MV-4-11 (cell line): ENCODE data around the gene OSGEP.

ENCODE experiments used
- DNase-seq: peaks from one replicate; lab custom pipeline; 2025; lab: John Stamatoyannopoulos, UW

Gene OSGEP

DNA sequence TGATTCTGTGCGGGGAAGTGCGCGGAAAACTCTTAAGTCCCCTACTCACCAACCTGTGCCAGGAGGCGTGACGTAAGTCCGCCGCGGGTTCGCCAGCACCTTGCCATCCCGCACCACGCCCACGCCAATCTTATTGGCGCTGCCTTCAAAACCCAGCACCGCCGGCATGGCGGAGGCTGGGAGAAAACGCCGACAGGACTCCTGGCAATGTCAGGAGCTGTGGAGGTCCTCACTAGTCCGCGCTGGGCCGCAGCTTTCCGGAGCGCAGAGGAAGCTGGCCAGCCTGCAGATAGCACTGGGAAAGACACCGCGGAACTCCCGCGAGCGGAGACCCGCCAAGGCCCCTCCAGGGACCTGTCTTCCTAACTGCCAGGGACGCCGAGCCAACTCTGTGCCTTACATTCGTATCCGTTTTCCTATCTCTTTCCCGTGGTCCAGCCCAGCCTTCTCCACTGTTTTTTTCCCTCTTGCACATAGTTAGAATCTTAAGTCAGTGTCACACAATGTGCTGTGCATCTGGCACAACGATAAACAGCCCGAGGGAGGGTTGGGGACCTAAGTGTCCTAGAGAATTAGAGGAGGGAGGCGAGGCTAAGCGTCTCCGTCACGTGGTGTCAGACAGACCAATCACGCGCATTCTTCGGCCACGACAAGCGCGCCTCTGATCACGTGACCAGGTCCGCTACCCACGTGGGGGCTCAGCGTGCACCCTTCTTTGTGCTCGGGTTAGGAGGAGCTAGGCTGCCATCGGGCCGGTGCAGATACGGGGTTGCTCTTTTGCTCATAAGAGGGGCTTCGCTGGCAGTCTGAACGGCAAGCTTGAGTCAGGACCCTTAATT, at the start of gene OSGEP, which contains the start of gene APEX1:
Gene OSGEP, minus strand, starts transcription at position 297 of the 839 bp plus-strand sequence. Its CDS starts 129 bp downstream, at position 168.
Gene APEX1, plus strand, starts transcription at position 711 of the 839 bp plus-strand sequence. CDS start 420 bp downstream, outside the sequence.
- peak; percentile 99 for DNase-seq

DNA sequence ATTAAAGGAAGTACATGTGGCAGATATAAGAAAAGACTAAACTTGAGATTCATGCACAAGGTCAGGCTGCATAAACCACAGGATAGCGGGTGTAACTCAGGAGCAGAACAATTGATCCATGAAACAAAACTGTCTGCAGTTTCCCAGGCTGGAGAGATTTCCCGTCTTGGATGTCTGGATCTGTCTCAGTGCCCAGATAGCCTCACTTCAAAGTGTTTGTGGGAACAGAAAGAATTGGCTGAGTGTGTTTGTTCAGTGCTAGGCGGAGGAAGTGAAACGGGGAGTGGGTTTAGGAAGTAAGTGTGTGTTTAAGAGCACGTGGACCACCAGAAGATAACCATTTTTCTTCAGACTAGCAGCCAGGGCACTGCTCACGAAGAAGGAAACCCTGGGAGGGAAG, 49.3 kb upstream of the OSGEP start:
- peak; percentile 86 for DNase-seq

DNA sequence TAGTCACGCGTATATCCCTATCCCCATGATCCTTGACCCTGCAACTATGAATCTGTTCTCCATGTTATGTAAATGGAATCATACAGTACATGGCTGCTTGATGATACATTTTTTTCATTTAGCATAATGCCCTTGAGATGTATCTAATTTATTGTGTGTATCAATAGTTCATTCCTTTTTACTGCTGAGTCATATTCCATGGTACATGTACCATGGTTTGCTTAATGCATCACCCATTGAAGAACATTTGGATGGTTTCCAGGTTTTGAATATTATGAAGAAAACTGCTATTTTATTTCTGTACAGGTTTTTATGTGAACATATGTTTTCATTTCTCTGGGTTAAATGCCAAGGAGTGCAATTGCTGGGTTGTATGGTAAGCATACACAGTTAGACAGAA, 46.7 kb upstream of the OSGEP start:
- DNase-seq: no peak

DNA sequence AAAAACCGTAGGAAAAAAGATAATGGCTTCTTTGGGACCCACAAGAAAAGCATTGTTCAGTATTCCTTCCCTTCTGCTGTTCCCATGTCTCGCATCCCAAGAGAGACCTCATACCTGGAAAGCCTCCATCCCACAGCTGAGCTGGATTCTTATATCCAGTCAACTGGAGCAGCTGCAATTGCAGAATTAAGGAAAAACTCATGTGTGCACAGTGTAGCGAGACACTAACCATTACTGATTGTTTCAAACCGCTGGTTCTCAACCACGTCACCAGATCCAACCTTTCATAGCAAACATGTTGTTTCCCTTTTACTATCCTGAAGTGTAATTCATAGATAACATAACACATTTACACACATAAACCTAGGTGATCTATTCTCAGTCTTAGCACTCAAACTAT, 45.3 kb upstream of the OSGEP start:
- DNase-seq: no peak

DNA sequence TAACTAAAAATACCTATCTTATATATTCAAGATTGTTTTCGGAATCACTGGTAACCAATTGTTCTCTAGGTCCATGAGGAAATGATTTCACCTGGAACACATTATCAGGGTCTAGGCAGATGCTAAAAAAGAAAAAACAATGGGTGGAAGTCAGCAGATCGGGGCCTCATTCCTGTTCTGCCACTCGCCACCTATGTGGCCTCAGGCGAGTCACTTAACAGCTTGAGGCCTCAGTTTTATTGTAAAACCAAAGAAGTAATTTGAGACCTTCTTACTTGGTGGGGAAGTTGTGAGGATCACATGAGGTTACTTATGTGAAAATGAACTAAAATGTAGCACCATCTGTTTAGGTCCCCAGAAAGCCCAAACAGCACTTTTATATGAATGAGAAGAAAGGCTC, 44.5 kb upstream of the OSGEP start:
- DNase-seq: peak; percentile 75

DNA sequence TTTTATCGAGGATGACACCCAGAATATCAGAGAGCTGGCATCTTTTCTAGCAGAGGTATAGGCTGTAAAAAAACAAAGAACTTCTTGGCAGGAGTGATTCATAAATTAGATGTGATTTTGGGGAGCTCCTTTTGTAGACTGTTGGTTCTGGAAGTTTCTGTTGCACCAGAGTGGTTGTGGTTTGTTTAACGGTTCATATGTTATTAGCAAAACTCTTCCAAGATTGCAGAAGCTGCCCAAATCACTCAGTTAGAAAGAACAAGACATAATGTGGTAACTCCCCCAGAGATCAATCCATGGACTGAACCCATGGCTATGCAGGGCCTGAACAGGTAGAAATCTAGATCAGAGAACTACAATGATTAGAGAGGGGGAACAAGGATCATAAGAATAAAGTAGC, 44.0 kb upstream of the OSGEP start:
- DNase-seq: peak; percentile 82

DNA sequence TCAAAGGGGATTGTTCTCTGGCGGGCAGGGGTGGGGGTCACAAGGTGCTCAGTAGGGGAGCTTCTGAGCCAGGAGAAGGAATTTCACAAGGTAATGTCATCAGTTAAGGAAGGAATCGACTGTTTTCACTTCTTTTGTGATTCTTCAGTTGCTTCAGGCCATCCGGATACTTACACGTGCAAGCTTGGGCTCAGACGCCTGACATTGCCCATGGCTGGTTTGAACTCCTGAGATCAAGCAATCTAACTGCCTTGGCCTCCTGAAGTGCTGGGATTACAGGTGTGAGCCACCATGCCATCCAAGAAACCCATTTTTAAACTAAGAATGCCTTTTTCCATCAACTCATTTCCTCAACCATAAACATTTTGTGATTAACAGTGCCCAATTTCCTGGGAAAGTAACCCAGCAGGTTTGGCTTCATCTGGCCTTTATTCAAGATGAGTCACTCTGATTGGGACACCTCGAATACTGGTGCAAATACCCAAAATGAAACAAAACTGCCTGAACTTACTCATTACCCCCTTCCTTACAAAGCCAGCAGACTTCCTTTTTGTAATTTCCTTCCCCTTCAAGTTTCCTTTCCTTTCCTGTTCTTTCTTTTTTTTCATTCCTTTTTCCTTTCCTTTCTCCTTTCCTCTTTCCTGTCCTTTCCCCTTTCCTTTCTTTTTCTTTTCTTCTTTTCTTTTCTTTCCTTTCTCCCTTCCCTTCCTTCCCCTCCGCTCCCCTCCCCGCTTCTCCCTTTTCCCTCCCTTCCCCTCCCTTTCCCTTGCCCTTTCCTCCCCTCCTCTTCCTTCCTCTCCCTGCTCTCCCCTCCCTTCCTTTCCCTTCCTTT, 40.5 kb upstream of the OSGEP start:
- DNase-seq: peak; percentile 76

DNA sequence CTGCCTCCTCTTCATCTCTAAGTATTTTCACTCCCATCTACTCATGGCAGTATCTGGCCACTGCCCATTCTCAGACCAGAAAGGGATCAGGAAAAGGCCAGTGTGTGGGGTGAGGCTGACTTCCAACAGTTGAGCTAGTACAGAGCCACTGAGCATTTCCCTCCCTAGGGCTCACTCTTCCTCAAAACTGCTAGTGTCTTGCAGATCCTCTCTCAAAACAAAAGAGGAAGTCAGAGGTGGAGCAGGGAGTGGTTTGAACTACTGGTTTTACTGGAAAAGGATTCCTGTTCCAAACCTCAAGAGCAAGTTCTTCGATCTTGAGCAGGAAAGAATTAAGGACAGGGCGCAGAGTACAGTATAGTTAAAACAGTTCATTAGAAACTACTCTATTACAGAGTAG, 39.0 kb upstream of the OSGEP start:
- DNase-seq: peak; percentile 95

DNA sequence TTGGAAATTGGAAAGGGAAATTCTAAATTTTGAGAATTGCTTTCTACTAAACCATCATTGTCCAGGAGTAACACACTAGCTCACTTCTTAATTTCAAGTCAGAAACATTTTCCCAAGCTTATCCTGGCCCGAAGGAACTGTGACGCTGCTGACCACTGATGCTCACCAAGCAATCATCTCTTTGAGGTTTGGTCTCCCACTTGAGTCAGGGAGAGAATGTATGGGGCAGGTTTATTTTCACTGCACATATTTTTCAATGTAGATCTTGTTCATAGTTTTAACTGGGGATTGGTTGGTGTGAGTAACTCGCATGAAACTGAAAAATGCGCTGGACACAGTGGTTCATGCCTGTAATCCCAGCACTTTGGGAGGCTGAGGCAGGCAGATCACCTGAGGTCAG, 37.9 kb upstream of the OSGEP start:
- DNase-seq: no peak

DNA sequence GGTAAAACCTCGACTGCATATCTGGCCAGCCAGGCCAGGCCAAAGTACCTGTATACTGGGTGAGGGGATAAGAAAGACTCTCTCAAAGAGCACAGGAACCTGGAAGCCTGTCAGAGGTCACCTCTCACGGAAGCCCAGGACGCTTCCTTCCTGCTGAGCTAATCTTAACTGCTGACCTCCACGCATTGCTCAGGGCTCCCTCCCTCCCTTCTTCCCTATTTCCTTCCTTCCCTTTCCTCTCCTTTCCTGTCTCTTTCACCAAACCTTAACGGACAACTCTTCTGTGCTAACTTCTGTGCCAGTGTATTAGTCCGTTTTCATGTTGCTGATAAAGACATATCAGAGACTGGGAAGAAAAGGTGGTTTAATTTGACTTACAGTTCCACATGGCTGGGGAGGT, 36.0 kb upstream of the OSGEP start:
- DNase-seq: no peak

DNA sequence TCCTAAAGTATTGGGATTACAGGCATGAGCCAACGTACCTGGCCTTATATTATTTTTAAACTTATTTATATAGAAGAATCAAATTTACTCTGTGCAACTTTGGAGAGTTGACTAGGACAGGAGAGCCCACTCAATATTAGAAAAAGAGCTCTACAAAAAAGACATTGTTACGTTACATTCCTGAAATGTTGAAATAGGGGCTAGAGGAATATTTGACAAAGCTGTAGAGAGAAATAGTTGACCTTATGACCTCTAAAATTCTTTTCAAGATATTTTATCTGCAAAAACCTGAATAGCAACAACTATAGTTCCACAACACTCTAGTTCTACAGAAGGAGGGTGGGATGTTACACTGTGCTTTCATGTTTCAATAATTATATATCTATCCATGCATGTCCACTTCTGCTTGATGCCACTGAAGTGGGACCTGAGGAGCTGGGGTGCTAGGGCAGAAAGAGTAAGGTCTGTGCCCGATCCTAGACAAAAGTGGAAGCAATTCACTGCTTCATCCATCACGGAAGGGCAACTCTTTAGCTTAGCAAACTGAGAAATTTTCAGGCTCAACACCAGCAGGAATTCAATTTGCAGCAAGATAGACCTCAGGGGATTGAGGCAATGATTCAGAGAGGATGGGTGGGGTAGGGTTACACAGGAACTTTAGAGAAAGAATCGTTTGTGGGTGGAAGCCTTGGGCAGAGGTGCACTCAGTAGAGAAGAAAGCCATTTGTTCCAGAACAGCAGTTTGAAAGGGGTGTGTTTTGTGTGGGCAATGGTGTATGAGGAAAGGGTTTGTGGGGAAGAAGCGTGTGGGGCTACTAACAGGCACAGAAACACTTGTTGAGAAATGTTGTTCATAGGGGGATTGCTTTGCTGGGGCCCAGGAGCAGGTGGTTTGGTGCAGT, 34.7 kb upstream of the OSGEP start:
- DNase-seq: peak; percentile 80

DNA sequence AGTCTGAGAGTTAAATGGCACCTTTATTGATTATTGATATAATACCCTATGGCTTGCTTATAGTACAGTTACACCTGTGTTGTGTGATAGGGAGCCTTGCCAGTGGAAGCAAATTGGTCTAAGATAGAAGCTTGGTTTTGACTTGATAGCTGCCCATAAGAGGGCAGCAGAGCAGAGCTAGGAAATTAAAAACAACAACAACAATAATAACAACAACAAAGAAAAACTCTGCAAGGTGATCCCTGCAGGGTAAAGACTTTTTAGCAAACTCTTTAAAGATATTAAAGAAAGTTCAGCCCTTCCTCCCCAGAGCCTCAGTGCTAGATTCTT, 32.7 kb upstream of the OSGEP start:
- no peak for DNase-seq

DNA sequence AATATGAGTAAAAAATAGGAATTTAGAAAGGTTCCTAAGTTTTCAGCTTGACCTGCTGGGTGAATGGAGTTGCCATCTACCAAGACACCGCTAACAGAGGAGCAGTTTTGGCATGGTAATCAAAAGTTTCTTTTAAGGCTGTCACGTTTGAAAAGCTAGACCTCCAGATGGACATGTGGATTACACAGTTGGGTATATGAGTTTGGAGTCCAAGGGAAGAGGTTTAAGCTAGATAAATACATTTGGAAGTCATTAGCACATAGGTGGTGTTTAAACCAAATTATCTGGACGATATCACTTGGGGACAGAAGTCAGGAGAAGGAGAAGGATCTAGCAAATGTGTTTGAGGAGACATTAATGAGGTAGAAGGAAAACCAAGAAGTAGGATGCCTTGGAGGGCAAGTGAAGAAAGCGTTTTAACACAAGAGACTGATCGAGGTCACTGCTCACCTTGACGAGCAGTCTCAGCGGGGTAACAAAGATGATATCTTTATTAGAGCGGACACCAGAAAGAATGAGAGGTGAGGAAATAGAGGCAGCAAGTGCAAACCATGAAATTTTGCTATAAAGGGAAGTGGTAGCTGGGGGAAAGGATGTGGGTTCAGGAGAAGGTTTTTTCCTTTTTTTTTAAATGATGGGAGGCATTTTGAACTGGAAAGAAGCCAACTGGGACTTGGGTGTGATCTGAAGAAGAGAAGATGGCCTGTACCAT, 32.2 kb upstream of the OSGEP start:
- DNase-seq: peak; percentile 57

DNA sequence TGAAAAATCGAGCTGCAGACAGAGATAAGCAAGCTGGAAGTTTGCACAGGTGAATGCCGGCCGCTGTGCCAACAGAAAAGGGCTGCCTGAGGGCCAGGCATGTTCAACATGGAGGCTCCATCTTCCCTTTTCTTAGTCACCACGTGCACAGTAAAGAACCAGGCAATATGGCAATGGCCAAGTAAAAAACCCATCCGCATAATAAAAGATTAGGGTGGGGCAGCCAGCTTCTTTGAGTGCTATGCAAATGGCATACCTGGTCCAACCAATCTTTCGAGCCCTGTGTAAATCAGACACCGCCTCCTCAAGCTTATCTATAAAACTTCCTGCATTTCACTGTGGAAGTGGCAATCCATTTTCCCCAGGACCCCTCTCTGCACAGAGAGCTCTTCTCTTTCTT, 31.3 kb upstream of the OSGEP start:
- no peak for DNase-seq

DNA sequence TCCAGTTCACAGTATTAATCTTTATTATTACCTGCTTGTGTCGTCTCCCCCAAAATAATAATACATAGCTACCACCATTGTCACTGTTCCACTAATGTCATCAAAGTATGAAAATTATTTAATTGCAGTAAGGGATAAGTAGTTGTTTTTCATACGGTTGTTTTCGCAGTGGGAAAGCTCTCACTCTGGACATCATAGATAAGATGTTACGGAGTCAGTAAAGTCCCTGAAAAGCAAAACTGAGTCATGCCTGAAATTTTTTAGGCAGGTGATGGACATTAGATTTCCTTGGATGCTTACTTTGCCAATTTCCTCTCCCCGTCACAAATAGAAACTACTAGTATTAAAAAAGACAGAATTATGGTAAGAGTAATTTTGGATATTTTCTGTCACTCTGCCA, 27.8 kb upstream of the OSGEP start:
- DNase-seq: no peak

DNA sequence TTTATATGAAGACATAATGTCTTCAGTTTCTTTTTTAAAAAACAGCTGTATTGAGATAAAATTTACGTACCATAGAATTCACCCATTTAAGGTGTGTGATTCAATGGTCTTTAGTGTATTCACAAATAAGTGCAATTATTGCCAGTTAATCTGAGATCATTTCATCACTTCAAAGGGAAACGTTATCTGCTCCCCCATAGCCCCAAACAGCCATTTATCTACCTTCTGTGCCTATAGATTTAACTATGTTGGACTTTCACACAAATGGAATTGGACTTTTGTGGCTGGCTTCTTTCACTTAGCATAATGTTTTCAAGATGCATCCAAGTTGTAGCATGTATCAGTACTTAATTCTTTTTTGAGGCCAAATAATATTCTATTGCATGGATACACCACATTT, 24.3 kb upstream of the OSGEP start:
- DNase-seq: no peak

DNA sequence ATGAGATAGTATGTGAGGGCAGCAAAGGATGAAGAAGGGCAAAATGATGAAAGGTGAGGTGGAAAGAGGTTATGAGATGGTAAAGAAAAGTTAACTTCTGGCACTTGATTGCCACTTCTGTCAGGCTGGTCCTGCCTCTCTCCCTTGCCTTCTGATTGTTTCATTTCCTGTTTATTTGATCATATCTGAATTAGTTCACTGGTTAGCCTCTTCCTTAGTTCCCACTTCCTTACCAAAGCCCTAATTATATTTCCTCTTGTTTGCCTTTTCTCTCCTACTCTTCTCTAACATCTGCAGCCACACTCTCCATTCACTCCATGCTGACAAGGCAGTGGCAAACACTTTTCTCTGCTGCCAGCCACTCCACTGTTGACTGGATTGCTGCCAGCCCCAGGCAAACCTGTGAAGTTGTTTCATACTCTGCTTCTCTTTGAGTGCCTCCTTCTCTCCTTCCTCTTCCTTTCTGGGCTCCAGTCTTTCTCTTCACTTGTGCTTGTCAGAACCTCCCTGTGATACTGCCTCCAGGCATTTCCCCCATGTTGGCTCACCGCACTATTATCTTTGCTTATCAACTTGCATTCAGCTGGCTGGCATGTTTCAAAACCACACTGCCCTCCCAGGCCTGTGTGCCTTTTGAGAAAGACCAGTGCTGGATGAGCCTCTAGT, 22.7 kb upstream of the OSGEP start:
- peak; percentile 59 for DNase-seq

DNA sequence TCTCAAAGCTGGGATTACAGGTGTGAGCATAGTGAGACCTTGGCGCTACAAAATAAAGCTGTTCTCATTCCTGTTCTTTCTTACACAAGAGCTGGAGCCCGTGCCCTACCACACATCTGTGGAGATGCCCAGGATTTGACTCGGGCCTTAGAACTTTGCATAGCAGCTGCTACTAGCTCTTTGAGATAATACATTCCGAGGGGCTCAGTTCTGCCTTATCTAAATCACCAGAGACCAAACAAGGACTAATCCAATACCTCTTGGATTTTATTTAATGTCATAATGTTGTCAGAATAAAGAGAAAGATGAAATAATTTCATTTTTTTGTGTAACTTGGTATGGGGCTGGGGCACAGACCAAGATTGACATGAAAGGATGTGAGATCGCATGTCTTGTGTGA, 22.2 kb upstream of the OSGEP start:
- DNase-seq: no peak

DNA sequence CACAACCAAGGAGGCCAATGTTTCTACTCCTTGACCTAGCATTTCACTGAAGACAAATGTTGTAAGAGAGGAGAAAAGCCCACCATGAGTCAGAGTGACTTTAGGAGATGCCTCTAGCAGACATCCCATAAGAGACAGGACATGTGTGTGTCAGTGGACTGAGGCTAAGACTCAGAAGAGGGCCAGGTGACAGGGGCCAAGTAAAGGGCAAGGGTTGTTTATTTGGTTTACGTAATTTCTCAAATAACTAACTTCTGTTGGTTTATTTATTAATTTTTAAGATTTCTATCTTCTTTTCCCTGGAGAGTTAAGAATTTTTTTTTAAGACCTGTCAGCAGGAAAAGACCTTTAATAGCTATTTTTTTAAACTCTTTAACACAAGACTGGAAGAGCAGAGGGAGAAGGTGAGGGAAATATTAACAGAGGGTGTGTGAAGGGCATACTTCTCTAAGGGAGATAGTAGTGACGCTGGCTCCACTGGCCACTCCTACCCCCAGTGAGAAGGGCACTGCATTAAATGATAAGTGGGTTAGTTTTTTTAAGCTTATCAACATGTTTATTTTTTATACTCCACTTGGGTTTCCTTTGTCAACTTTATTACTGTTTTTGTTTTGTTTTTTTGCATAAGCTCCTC, 18.0 kb upstream of the OSGEP start:
- DNase-seq: no peak

DNA sequence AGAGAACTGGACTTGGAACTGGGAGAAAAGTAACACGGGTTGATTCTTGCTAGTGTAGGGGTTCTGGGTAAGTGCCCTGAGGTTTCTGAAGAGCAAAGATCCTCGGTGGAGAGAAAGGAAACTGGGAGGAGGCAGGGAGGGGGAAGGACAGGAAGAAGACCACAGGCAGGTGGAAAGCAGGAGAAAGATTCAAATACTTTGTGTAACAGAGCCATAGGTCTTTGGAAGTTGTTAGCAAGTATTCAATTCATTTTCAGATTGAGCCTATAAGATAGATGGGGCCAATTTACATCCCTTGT, 15.9 kb upstream of the OSGEP start:
- no peak for DNase-seq
